Thyroid gland (tissue), 4 donors: Measurements from ENCODE around the gene MCOLN3. TPM values are rescaled to one million over a fixed set of nuclear protein-coding genes. Genes with fewer than 3 reads are reported as not detected.

Experiments
- DNase-seq, 2 donors: peaks; one replicate each; pipeline ENCODE4 v3.0.0-alpha.2; 2019
- H3K27ac ChIP-seq, 3 donors: fragments of 200-600 bp; sonication (generic); 1 replicate in 2 of 3; 2 replicates in 1 of 3; pipeline ENCODE4 v1.5.1; 2016 to 2019; ENCODE audit warnings: mild to moderate bottlenecking in 1 of 3, moderate library complexity in 1 of 3
- H3K27me3 ChIP-seq: fragments of 200-600 bp; sonication (generic); one replicate; pipeline ENCODE4 v1.5.1; 2019
- H3K36me3 ChIP-seq, 2 donors: fragments of 200-600 bp; sonication (generic); one replicate each; pipeline ENCODE4 v1.5.1; 2016 to 2019
- H3K4me1 ChIP-seq, 2 donors: fragments of 200-600 bp; sonication (generic); one replicate each; pipeline ENCODE4 v1.5.1; 2017 to 2019
- H3K4me3 ChIP-seq, 3 donors: fragments of 200-600 bp; sonication (generic); replicated peaks in 1 of 3; 1 replicate in 2 of 3; 2 replicates in 1 of 3; pipeline ENCODE4 v1.5.1; 2016; ENCODE audit warnings: mild to moderate bottlenecking in 1 of 3
- H3K9me3 ChIP-seq: fragments of 200-600 bp; sonication (generic); one replicate; pipeline ENCODE4 v1.5.1; 2017
- POLR2A ChIP-seq, 2 donors: fragments of 450-650 bp; IDR thresholded peaks; one replicate each; pipeline ENCODE4 v1.6.1; 2017; ENCODE audit warnings: antibody characterized with exemption in 2 of 2, mild to moderate bottlenecking in 2 of 2, moderate library complexity in 1 of 2
- WGBS, 2 donors: methylation state at CpG; one replicate each; pipeline ENCODE4 v1.1.5; 2017; 5-methylcytosine and 5-hydroxymethylcytosine counted together
- intact Hi-C: fragments of 100-400 bp; cut with DNase I; formaldehyde crosslinking; loops from one replicate; pipeline ENCODE4 v1.15.1; 2023
- total RNA-seq, 4 donors: library from RNA; depleted of rRNA; stranded (reverse); fragments of >200 nt; gene quantifications; one replicate each; pipeline ENCODE4 v1.2.3, GENCODE V29; 2016
- TF ChIP-seq, protein P1 (sequence below), 6 experiments: fragments of 200-600 bp in 3 of 6; fragments of 450-650 bp in 3 of 6; sonication (generic) in 3 of 6; IDR thresholded peaks; one replicate each; pipeline ENCODE4 v1.5.1; 2016 to 2019; ENCODE audit warnings: antibody characterized with exemption in 6 of 6, mild to moderate bottlenecking in 2 of 6, inconsistent platforms in 1 of 6, moderate library complexity in 1 of 6

MCOLN3 gene
- total RNA-seq, 4 donors from 2014 or later = 1.8 to 8.3 (median 3.4) TPM

- WGBS, 2 donors = 84 to 86% methylated on average over 7 of the region's 7 CpGs
- H3K36me3 ChIP-seq = no peaks in the 10 kb centered on the region
- no peaks in the 10 kb centered on the region for H3K9me3 ChIP-seq
- intact Hi-C loops = no loop called here
- no peak for TF ChIP-seq POLR2A (IDR thresholded peaks at IDR 0.05)
- TF ChIP-seq, protein P1, sequence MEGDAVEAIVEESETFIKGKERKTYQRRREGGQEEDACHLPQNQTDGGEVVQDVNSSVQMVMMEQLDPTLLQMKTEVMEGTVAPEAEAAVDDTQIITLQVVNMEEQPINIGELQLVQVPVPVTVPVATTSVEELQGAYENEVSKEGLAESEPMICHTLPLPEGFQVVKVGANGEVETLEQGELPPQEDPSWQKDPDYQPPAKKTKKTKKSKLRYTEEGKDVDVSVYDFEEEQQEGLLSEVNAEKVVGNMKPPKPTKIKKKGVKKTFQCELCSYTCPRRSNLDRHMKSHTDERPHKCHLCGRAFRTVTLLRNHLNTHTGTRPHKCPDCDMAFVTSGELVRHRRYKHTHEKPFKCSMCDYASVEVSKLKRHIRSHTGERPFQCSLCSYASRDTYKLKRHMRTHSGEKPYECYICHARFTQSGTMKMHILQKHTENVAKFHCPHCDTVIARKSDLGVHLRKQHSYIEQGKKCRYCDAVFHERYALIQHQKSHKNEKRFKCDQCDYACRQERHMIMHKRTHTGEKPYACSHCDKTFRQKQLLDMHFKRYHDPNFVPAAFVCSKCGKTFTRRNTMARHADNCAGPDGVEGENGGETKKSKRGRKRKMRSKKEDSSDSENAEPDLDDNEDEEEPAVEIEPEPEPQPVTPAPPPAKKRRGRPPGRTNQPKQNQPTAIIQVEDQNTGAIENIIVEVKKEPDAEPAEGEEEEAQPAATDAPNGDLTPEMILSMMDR (IDR thresholded peaks at IDR 0.05) = no peak
- no peak for DNase-seq
- H3K27me3 ChIP-seq = no peaks in the 10 kb centered on the region
- H3K4me1 ChIP-seq = no peaks in the 10 kb centered on the region
- H3K27ac ChIP-seq = no peak overlapping the region
- H3K4me3 ChIP-seq = no peak overlapping the region
These were observed 78.6 kb downstream of the MCOLN3 start for GRCh38 chr1:84969489-84970250.

GRCh38 chr1:84968865-84969264, 79.4 kb downstream of the MCOLN3 start:
- H3K4me1 ChIP-seq = no peaks in the 10 kb centered on the region
- H3K36me3 ChIP-seq = no peaks in the 10 kb centered on the region
- TF ChIP-seq, protein P1 (IDR thresholded peaks at IDR 0.05) = no peak
- no peak for TF ChIP-seq POLR2A (IDR thresholded peaks at IDR 0.05)
- no peaks in the 10 kb centered on the region for H3K27me3 ChIP-seq
- H3K9me3 ChIP-seq = no peaks in the 10 kb centered on the region
- H3K27ac ChIP-seq = no peak overlapping the region
- intact Hi-C loops = no loop called here
- no peak for DNase-seq
- 95 to 97% methylated on average over 3 of the region's 3 CpGs for WGBS, 2 donors
- no peak overlapping the region for H3K4me3 ChIP-seq

- H3K27me3 ChIP-seq = no peaks in the 10 kb centered on the region
- DNase-seq = no peak
- no peaks in the 10 kb centered on the region for H3K4me1 ChIP-seq
- TF ChIP-seq, protein P1 (IDR thresholded peaks at IDR 0.05) = no peak
- no peak for TF ChIP-seq POLR2A (IDR thresholded peaks at IDR 0.05)
- H3K27ac ChIP-seq = no peak overlapping the region
- H3K4me3 ChIP-seq = no peak overlapping the region
- H3K36me3 ChIP-seq = no peaks in the 10 kb centered on the region
- H3K9me3 ChIP-seq = no peaks in the 10 kb centered on the region
- 89 to 96% methylated on average over 1 of the region's 1 CpG for WGBS, 2 donors
- intact Hi-C loops = no loop called here
These were observed 80.2 kb downstream of the MCOLN3 start for GRCh38 chr1:84968101-84968500.

Other genes with a start within 250 kb of the MCOLN3 start
- gene LPAR3, start 155.3 kb downstream of the MCOLN3 start, total RNA-seq = 1 to 10 TPM in 1 of 4 donors, under 1 TPM in 2, not detected in 1; 0.40 to 1.4 (median 0.78) TPM
- gene MCOLN2, start 51.4 kb downstream of the MCOLN3 start, total RNA-seq = 1 to 10 TPM in 3 of 4 donors, under 1 TPM in 1; 0.29 to 2.5 (median 1.4) TPM
- 10 to 100 TPM; 15.2 to 30.8 (median 20.5) TPM for gene SYDE2, start 152.5 kb upstream of the MCOLN3 start, total RNA-seq
- 10 to 100 TPM in 3 of 4 donors, 1 to 10 TPM in 1; 9.0 to 28.7 (median 17.5) TPM for gene C1orf52, start 211.2 kb upstream of the MCOLN3 start, total RNA-seq
- gene BCL10, start 228.1 kb upstream of the MCOLN3 start, total RNA-seq = 10 to 100 TPM; 13.6 to 28.5 (median 15.1) TPM